ENCODE measurements around the gene RALGDS. TPM values are rescaled to one million over a fixed set of nuclear protein-coding genes. Genes with fewer than 3 reads are reported as not detected.

The RALGDS gene
- total and polyA plus RNA-seq, 2 of the 13 experiments (the other 11 are each of a cell fraction or from before 2014, with no cell fraction given): 12.9 to 25.5 TPM

DNA sequence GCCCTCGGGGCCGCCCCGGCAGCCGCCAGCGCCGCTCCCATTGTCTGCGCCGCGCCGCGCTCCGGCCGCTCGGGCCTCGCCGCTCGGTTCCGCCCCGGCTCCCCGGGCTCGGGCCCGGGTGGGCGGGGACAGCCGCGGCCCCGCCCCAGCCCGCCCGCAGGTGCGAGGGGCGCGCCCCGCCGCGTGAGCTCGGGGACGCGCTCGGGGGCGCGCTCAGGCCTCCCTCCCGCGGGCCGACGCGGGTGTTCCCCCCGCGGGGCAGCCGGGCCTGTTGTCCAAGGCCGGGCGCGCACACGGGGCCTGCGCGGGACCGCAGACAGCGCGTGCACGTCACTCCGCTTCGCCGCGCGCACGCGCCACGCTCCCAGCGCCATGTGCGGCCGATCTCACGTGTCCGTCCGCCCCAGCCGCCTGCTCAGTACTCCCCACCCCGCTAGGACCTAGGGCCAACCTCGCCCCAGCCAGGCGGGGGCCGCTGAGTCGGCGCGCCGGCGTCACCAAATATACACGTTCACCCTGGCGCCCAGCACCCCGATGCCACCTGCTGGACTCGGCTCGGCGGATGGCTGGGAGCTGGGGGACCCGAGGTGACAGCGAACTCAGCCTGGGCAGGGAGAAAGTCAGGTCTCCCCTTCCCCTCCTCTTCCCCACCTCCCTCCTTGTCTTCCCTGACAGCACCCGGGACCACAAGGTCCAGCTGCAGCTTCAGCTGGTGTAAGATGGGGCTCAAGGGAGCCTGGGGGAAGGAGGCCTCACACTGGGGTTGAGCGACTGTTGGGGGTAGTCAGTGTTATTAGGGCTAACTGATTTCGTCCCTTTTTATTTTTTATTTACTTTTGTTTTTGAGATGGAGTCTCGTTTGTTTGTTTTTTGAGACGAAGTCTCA lies 28.3 kb upstream of the RALGDS start (continued):
- TF ChIP-seq, protein P1, sequence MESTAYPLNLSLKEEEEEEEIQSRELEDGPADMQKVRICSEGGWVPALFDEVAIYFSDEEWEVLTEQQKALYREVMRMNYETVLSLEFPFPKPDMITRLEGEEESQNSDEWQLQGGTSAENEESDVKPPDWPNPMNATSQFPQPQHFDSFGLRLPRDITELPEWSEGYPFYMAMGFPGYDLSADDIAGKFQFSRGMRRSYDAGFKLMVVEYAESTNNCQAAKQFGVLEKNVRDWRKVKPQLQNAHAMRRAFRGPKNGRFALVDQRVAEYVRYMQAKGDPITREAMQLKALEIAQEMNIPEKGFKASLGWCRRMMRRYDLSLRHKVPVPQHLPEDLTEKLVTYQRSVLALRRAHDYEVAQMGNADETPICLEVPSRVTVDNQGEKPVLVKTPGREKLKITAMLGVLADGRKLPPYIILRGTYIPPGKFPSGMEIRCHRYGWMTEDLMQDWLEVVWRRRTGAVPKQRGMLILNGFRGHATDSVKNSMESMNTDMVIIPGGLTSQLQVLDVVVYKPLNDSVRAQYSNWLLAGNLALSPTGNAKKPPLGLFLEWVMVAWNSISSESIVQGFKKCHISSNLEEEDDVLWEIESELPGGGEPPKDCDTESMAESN (CRISPR knock-in tag; conservative IDR thresholded peaks at IDR 0.05): peak; percentile 38; the same call in 1 of the 2 replicates
- TF ChIP-seq KDM5B (CRISPR knock-in tag; IDR thresholded peaks at IDR 0.05; ENCODE audit: borderline replicate concordance): peak; percentile 86
- no peak for TF ChIP-seq EP300 (IDR thresholded peaks at IDR 0.05; ENCODE audit: low read depth in 2 of 2, low read length in 2 of 2)
- TF ChIP-seq EP300 (CRISPR knock-in tag; IDR thresholded peaks at IDR 0.05; ENCODE audit: borderline replicate concordance): peak; percentile 30; the same call in 1 of the 2 replicates
- peak; percentile 84; the same call in 1 of the 2 replicates for TF ChIP-seq TOPORS (CRISPR knock-in tag; IDR thresholded peaks at IDR 0.05)
- TF ChIP-seq TBX3 (IDR thresholded peaks at IDR 0.05; ENCODE audit: borderline replicate concordance): peak; percentile 29; the same call in 1 of the 2 replicates
- TF ChIP-seq ZSCAN20 (CRISPR knock-in tag; IDR thresholded peaks at IDR 0.05; ENCODE audit: borderline replicate concordance): no peak
- TF ChIP-seq, protein P2, sequence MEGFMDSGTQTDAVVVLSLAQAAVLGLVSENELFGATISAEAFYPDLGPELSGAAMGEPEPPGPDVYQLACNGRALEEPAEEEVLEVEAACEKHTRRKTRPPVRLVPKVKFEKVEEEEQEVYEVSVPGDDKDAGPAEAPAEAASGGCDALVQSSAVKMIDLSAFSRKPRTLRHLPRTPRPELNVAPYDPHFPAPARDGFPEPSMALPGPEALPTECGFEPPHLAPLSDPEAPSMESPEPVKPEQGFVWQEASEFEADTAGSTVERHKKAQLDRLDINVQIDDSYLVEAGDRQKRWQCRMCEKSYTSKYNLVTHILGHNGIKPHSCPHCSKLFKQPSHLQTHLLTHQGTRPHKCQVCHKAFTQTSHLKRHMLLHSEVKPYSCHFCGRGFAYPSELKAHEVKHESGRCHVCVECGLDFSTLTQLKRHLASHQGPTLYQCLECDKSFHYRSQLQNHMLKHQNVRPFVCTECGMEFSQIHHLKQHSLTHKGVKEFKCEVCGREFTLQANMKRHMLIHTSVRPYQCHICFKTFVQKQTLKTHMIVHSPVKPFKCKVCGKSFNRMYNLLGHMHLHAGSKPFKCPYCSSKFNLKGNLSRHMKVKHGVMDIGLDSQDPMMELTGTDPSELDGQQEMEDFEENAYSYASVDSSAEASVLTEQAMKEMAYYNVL (CRISPR knock-in tag; IDR thresholded peaks at IDR 0.05; ENCODE audit: borderline replicate concordance): peak; percentile 67; the same call in 1 of the 2 replicates
- TF ChIP-seq ARHGAP35 (CRISPR knock-in tag; IDR thresholded peaks at IDR 0.05; ENCODE audit: borderline replicate concordance): no peak; the same call in 1 of the 2 replicates
- peak; percentile 71 for TF ChIP-seq POLR2G (IDR thresholded peaks at IDR 0.05; ENCODE audit: low read depth, low read length)
- TF ChIP-seq, protein P3, sequence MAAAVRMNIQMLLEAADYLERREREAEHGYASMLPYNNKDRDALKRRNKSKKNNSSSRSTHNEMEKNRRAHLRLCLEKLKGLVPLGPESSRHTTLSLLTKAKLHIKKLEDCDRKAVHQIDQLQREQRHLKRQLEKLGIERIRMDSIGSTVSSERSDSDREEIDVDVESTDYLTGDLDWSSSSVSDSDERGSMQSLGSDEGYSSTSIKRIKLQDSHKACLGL (CRISPR knock-in tag; IDR thresholded peaks at IDR 0.05): peak; percentile 90
- TF ChIP-seq ZNF674 (CRISPR knock-in tag; IDR thresholded peaks at IDR 0.05; ENCODE audit: low read depth): 0 out of 2 replicates have a peak, but pooled peaks have one; percentile 81
- no peak for TF ChIP-seq SNAI1 (CRISPR knock-in tag; IDR thresholded peaks at IDR 0.05; ENCODE audit: borderline replicate concordance)
- TF ChIP-seq, protein P4, sequence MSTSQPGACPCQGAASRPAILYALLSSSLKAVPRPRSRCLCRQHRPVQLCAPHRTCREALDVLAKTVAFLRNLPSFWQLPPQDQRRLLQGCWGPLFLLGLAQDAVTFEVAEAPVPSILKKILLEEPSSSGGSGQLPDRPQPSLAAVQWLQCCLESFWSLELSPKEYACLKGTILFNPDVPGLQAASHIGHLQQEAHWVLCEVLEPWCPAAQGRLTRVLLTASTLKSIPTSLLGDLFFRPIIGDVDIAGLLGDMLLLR (CRISPR knock-in tag; IDR thresholded peaks at IDR 0.05): peak; percentile 94
- TF ChIP-seq AHR (CRISPR knock-in tag; IDR thresholded peaks at IDR 0.05): peak; percentile 70; the same call in 1 of the 2 replicates
- TF ChIP-seq, protein P5, sequence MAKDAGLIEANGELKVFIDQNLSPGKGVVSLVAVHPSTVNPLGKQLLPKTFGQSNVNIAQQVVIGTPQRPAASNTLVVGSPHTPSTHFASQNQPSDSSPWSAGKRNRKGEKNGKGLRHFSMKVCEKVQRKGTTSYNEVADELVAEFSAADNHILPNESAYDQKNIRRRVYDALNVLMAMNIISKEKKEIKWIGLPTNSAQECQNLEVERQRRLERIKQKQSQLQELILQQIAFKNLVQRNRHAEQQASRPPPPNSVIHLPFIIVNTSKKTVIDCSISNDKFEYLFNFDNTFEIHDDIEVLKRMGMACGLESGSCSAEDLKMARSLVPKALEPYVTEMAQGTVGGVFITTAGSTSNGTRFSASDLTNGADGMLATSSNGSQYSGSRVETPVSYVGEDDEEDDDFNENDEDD (CRISPR knock-in tag; IDR thresholded peaks at IDR 0.05; ENCODE audit: borderline replicate concordance): peak; percentile 89
- peak; percentile 60; the same call in 1 of the 2 replicates for TF ChIP-seq ARNT2 (CRISPR knock-in tag; IDR thresholded peaks at IDR 0.05; ENCODE audit: low read depth)
- no peak for TF ChIP-seq ZBTB1 (CRISPR knock-in tag; IDR thresholded peaks at IDR 0.05; ENCODE audit: borderline replicate concordance)
- TF ChIP-seq POLR2A (IDR thresholded peaks at IDR 0.05; ENCODE audit: insufficient read depth in 1 of 2, low read depth in 2 of 2, low read length in 2 of 2): peak in 1 of 2 experiments; percentile 45; a peak in 2 of 4 replicates
- peak; percentile 87 for TF ChIP-seq ERF (CRISPR knock-in tag; IDR thresholded peaks at IDR 0.05)
- TF ChIP-seq ZZZ3 (CRISPR knock-in tag; IDR thresholded peaks at IDR 0.05; ENCODE audit: borderline replicate concordance): 0 out of 2 replicates have a peak, but pooled peaks have one; percentile 63
- TF ChIP-seq PRMT3 (CRISPR knock-in tag; IDR thresholded peaks at IDR 0.05; ENCODE audit: borderline replicate concordance, low read depth): 0 out of 2 replicates have a peak, but pooled peaks have one; percentile 53
